ENCODE results near the gene IQSEC1. TPM values are rescaled to one million over a fixed set of nuclear protein-coding genes. Genes with fewer than 3 reads are reported as not detected.

The IQSEC1 gene
- total RNA-seq, 3 donors from 2014 or later: 19.8 to 42.2 (median 21.9) TPM

DNA sequence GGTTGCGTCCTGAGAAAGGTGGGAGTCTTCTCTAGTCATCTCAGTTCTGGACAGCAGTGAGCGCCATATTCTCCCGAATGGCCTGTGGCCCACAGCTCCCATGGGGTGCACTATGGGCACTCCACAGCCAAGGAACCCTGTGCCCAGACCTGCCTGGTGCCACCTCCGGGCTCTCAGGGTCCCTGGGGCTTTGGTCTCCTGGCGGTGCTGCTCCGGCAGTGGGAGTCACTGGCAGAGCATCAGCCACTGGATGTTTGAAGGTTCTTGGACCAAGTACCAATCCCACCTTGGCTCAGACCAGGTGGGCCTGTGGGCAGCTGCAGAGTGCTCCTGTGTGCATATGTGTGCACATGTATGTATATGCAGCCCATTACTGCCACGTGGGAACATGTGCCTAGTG lies 163.5 kb downstream of the IQSEC1 start:
- no peaks in the 10 kb centered on the region for H3K9me3 ChIP-seq
- no peaks in the 10 kb centered on the region for H3K36me3 ChIP-seq (ENCODE audit: low read depth)
- intact Hi-C loops (cut with DNase I, micrococcal nuclease): no loop called here
- no peak for ATAC-seq
- H3K4me1 ChIP-seq (ENCODE audit: low read depth): no peaks in the 10 kb centered on the region
- DNase-seq: peak in 1 of 3 donors; percentile 40
- TF ChIP-seq, protein P1, sequence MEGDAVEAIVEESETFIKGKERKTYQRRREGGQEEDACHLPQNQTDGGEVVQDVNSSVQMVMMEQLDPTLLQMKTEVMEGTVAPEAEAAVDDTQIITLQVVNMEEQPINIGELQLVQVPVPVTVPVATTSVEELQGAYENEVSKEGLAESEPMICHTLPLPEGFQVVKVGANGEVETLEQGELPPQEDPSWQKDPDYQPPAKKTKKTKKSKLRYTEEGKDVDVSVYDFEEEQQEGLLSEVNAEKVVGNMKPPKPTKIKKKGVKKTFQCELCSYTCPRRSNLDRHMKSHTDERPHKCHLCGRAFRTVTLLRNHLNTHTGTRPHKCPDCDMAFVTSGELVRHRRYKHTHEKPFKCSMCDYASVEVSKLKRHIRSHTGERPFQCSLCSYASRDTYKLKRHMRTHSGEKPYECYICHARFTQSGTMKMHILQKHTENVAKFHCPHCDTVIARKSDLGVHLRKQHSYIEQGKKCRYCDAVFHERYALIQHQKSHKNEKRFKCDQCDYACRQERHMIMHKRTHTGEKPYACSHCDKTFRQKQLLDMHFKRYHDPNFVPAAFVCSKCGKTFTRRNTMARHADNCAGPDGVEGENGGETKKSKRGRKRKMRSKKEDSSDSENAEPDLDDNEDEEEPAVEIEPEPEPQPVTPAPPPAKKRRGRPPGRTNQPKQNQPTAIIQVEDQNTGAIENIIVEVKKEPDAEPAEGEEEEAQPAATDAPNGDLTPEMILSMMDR (IDR thresholded peaks at IDR 0.05): no peak
- no peak overlapping the region for H3K4me3 ChIP-seq

DNA sequence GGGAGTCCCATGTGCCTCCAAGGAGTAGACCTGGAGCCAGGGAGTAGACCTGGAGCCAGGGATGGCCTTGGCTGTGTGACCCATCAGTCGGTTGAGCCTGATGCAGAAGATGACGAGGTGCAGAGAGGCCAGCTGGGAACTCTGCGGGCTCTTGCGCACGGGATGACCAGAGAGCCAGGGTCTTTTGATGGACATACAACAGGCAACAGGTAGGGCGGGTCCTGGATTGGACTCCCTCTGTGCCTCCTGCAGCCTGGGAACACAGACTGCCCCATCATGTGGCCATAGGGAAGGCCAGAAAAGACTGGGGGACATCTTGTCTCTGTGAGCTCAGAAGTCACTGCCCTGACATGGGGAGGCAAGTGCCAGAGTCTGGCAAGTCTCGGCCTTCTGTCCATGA lies 164.4 kb downstream of the IQSEC1 start:
- Histone ChIP-seq H3K9me3 (no peaks in the 10 kb centered on the region), H3K36me3 (ENCODE audit: low read depth) (no peaks in the 10 kb centered on the region), H3K4me1 (ENCODE audit: low read depth) (no peaks in the 10 kb centered on the region), H3K4me3 (no peak overlapping the region)
- intact Hi-C loops (cut with DNase I, micrococcal nuclease): no loop called here
- no peak for ATAC-seq
- TF ChIP-seq, protein P1 (IDR thresholded peaks at IDR 0.05): no peak
- peak in 1 of 3 donors; percentile 38 for DNase-seq

DNA sequence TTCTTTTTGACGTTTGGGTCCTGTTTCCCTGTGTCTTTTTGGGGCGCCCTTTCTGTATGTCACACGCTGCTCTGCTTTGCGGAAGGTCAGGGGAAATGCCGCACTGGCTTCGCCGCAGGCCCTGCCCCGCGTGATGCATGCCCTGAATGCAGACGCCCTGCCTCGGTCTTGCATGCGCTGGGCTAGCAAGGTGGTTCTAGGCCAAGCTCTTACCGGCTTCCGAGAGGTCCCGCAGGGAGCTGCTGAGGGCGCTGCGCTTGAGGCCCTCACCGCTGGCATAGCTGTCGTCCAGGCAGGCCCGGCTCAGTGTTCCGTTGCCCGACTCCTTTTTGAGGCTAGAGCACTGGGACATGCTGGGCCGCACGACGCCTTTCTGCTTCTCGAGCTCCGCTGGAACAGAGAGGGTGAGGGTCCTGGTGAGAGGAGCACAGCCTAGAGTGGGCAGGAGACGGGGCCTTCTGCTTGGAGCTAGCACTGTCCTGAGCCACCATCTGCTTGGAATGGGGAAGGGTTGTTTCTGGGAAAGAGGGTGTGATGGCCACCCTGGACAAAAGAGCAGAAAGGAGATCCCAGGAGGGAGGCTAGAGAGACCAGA lies 165.0 kb downstream of the IQSEC1 start:
- Histone ChIP-seq H3K36me3 (ENCODE audit: low read depth) (no peaks in the 10 kb centered on the region), H3K4me1 (ENCODE audit: low read depth) (no peaks in the 10 kb centered on the region), H3K4me3 (no peak overlapping the region), H3K9me3 (no peaks in the 10 kb centered on the region)
- intact Hi-C loops (cut with DNase I, micrococcal nuclease): no loop called here
- TF ChIP-seq, protein P1 (IDR thresholded peaks at IDR 0.05): no peak
- no peak for ATAC-seq
- DNase-seq: peak in 1 of 3 donors; percentile 43

DNA sequence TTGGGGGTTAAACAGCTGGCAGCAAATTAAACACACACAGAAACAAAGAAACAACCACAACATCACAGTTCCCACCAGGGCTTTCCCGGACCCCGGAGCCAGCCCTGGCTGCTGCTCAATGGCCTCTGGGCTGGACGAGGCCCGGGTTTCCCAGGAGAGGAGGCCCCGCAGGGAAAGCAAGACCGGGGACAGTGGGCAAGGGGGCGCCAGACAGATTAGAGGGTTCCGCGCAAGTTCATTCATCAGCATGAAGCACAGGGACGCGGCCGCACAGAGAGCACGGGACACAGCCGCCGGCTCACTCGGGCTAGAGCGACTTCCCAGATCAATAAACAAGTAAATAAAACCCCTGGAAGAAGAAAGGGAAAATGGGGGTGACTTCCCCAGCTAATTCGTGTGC lies 165.5 kb downstream of the IQSEC1 start:
- Histone ChIP-seq H3K36me3 (ENCODE audit: low read depth) (no peaks in the 10 kb centered on the region), H3K4me1 (ENCODE audit: low read depth) (no peaks in the 10 kb centered on the region), H3K4me3 (no peak overlapping the region), H3K9me3 (no peaks in the 10 kb centered on the region)
- TF ChIP-seq, protein P1 (IDR thresholded peaks at IDR 0.05): no peak
- DNase-seq (peak in 1 of 3 donors; percentile 31), ATAC-seq (no peak)
- intact Hi-C loops (cut with DNase I, micrococcal nuclease): no loop called here

DNA sequence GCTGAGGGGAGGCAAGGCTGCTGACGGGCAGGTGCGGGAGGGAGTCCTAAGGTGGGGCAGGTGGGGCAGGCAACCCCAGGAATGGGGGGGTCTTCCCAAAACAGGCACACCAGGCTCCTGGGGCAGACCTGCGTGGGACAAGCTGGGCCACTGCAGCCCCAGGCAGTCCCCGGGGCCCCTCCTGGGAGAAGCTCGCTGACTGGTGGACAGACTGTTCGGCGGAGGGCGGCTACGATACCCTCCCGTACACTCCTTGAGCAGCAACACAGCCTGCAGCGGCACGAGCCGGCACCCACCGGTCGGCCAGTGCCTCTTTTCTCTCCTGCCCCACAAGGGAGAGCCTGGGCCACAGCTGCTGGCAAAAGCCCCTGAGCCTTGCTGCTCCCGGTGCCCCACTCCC lies 165.9 kb downstream of the IQSEC1 start:
- H3K36me3 ChIP-seq (ENCODE audit: low read depth): no peaks in the 10 kb centered on the region
- intact Hi-C loops (cut with DNase I, micrococcal nuclease): no loop called here
- DNase-seq: peak in 1 of 3 donors; percentile 37

More for the DNA sequence above, 165.9 kb downstream of the IQSEC1 start:
- H3K4me3 ChIP-seq: no peak overlapping the region
- no peaks in the 10 kb centered on the region for H3K4me1 ChIP-seq (ENCODE audit: low read depth)
- ATAC-seq: no peak
- TF ChIP-seq, protein P1 (IDR thresholded peaks at IDR 0.05): no peak
- H3K9me3 ChIP-seq: no peaks in the 10 kb centered on the region
